ENCODE measurements around the gene B3GNT4.

- no peak for TF ChIP-seq CTCF (IDR thresholded peaks at IDR 0.05; ENCODE audit: poor library complexity, severe bottlenecking)
- TF ChIP-seq EZH2 (IDR thresholded peaks at IDR 0.05; ENCODE audit: borderline replicate concordance, insufficient read depth, low read length, poor library complexity, severe bottlenecking): no peak
- no peak for TF ChIP-seq EP300 (conservative IDR thresholded peaks at IDR 0.05; ENCODE audit: poor library complexity, severe bottlenecking)
- no peak for TF ChIP-seq POLR2AphosphoS5 (IDR thresholded peaks at IDR 0.05)
- no peak for TF ChIP-seq SMC3 (conservative IDR thresholded peaks at IDR 0.05; ENCODE audit: poor library complexity)
- TF ChIP-seq RAD21 (conservative IDR thresholded peaks at IDR 0.05): no peak
- TF ChIP-seq REST (IDR thresholded peaks at IDR 0.05; ENCODE audit: borderline replicate concordance): no peak
These were observed 36.1 kb upstream of the B3GNT4 start for GRCh38 chr12:122167356-122167925.

All from neural cell (in vitro differentiated cells).